ENCODE measurements around the gene PNKD.

The PNKD gene

GRCh38 chr2:218323526-218324472 lies 53.5 kb downstream of the PNKD start:
- DNase-seq (ENCODE audit: insufficient read length, low spot score): no peak
- TF ChIP-seq POU2F2 (IDR thresholded peaks at IDR 0.05; ENCODE audit: low read depth, low read length) (no peak), POLR2A (IDR thresholded peaks at IDR 0.05; ENCODE audit: low read depth, low read length) (no peak), POLR2AphosphoS5 (IDR thresholded peaks at IDR 0.05; ENCODE audit: low read depth, low read length) (no peak), PAX5 (IDR thresholded peaks at IDR 0.05; ENCODE audit: insufficient read depth, low read length, severe bottlenecking) (no peak), SPI1 (IDR thresholded peaks at IDR 0.05; ENCODE audit: low read depth, low read length) (no peak), TAF1 (IDR thresholded peaks at IDR 0.05; ENCODE audit: low read depth, low read length) (no peak)
- peak; percentile 28 for FAIRE-seq

- DNase-seq (ENCODE audit: insufficient read length, low spot score) (no peak), FAIRE-seq (no peak)
- no peak for TF ChIP-seq POLR2A (IDR thresholded peaks at IDR 0.05; ENCODE audit: low read depth, low read length)
These were observed 55.3 kb downstream of the PNKD start for GRCh38 chr2:218325566-218326160.

DNA sequence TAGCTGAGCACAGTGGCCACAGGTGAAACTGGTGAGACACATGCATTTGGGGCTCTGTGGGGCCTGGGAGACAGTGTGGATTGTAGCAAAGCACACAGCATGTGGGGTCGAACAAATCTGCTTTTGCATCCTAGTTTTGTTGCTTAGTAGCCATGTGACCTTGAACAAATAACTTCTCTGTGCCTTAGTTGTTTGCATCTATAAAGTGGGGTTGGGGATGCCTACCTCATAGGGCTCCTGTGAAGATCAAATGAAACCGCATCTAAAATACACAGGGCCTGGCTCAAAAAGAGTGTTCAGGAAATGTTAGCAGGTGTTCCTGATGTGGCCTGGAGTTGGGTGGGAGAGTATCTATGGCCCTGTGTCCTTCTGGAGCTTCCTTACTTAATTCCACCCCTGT lies 56.0 kb downstream of the PNKD start:
- FAIRE-seq (no peak), DNase-seq (ENCODE audit: insufficient read length, low spot score) (no peak)
- TF ChIP-seq TAF1 (IDR thresholded peaks at IDR 0.05; ENCODE audit: low read depth, low read length): no peak
- no peak for TF ChIP-seq POU2F2 (IDR thresholded peaks at IDR 0.05; ENCODE audit: low read depth, low read length)
- TF ChIP-seq POLR2A (IDR thresholded peaks at IDR 0.05; ENCODE audit: low read depth, low read length): no peak
- TF ChIP-seq SPI1 (IDR thresholded peaks at IDR 0.05; ENCODE audit: low read depth, low read length): no peak
- TF ChIP-seq PAX5 (IDR thresholded peaks at IDR 0.05; ENCODE audit: insufficient read depth, low read length, severe bottlenecking): no peak
- no peak for TF ChIP-seq POLR2AphosphoS5 (IDR thresholded peaks at IDR 0.05; ENCODE audit: low read depth, low read length)

DNA sequence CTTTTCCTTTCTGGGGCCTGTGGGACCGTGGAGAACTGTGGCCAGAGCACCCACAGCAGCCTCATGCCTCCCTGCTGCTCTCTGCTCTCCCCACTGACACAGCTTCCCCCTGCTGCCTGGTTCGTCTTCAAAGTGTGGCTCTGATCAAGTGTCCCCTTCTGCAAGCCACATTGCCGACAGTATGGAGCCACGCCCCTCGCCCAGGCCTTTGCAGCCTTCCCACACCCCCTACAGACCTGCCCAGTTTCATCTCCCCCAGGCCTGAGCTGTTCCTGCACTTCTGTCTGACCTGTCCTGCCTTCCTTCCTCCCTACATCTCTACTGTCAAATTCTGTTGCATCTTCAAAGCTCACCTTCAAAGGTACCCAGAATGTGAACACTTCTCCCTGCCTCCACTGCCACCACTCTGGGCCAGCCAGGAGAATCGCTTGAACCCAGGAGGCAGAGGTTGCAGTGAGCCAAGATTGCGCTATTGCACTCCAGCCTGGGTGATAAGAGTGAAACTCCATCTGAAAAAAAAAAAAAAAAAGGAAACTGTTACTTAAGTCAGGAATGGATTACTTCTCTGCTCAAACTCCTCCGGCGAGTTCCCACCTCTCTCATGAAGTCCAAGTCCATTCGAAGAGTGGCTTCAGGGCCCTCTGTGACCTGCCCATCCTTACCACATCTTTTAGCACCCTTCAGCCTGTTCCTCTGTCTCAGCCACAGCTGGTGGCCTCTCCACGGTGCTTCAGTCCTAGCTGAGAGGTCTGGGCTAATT lies 57.3 kb downstream of the PNKD start:
- FAIRE-seq (no peak), DNase-seq (ENCODE audit: insufficient read length, low spot score) (no peak)
- no peak for TF ChIP-seq PAX5 (IDR thresholded peaks at IDR 0.05; ENCODE audit: insufficient read depth, low read length, severe bottlenecking)
- no peak for TF ChIP-seq POU2F2 (IDR thresholded peaks at IDR 0.05; ENCODE audit: low read depth, low read length)
- TF ChIP-seq POLR2A (IDR thresholded peaks at IDR 0.05; ENCODE audit: low read depth, low read length): no peak
- TF ChIP-seq SPI1 (IDR thresholded peaks at IDR 0.05; ENCODE audit: low read depth, low read length): no peak
- no peak for TF ChIP-seq POLR2AphosphoS5 (IDR thresholded peaks at IDR 0.05; ENCODE audit: low read depth, low read length)
- no peak for TF ChIP-seq TAF1 (IDR thresholded peaks at IDR 0.05; ENCODE audit: low read depth, low read length)

DNA sequence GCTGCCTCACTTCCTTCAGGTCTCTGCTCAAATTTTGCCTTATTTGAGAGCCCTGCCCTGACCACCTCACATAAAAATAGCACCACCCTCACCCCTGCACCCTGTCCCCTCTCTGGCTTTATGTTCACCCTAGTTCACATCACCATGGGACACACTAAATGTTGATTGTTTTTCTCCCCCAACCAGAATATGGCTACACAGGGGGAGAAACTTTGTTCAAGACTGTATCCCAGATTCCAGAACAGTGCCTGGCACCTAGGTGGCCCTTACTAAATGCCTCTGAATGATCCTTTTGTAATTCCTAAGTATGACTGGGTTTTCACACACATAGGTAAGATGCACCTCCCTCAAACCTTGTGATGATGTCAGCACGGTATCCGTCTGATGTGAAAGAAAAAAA lies 58.0 kb downstream of the PNKD start:
- DNase-seq (ENCODE audit: insufficient read length, low spot score) (no peak), FAIRE-seq (no peak)
- TF ChIP-seq TAF1 (IDR thresholded peaks at IDR 0.05; ENCODE audit: low read depth, low read length) (no peak), POLR2AphosphoS5 (IDR thresholded peaks at IDR 0.05; ENCODE audit: low read depth, low read length) (no peak), POLR2A (IDR thresholded peaks at IDR 0.05; ENCODE audit: low read depth, low read length) (no peak)

- FAIRE-seq: no peak
- no peak for TF ChIP-seq POLR2A (IDR thresholded peaks at IDR 0.05; ENCODE audit: low read depth, low read length)
- no peak for TF ChIP-seq POU2F2 (IDR thresholded peaks at IDR 0.05; ENCODE audit: low read depth, low read length)
- TF ChIP-seq POLR2AphosphoS5 (IDR thresholded peaks at IDR 0.05; ENCODE audit: low read depth, low read length): no peak
- no peak for TF ChIP-seq PAX5 (IDR thresholded peaks at IDR 0.05; ENCODE audit: insufficient read depth, low read length, severe bottlenecking)
- no peak for TF ChIP-seq TAF1 (IDR thresholded peaks at IDR 0.05; ENCODE audit: low read depth, low read length)
- DNase-seq (ENCODE audit: insufficient read length, low spot score): no peak
These were observed 58.9 kb downstream of the PNKD start for GRCh38 chr2:218329027-218329825.

GRCh38 chr2:218329826-218330593 lies 59.7 kb downstream of the PNKD start:
- DNase-seq (ENCODE audit: insufficient read length, low spot score): no peak
- FAIRE-seq: peak; percentile 73

GRCh38 chr2:218331745-218332144 lies 61.4 kb downstream of the PNKD start:
- no peak for TF ChIP-seq POLR2AphosphoS5 (IDR thresholded peaks at IDR 0.05; ENCODE audit: low read depth, low read length)
- TF ChIP-seq TAF1 (IDR thresholded peaks at IDR 0.05; ENCODE audit: low read depth, low read length): no peak
- TF ChIP-seq POU2F2 (IDR thresholded peaks at IDR 0.05; ENCODE audit: low read depth, low read length): no peak
- no peak for TF ChIP-seq PAX5 (IDR thresholded peaks at IDR 0.05; ENCODE audit: insufficient read depth, low read length, severe bottlenecking)
- TF ChIP-seq POLR2A (IDR thresholded peaks at IDR 0.05; ENCODE audit: low read depth, low read length): no peak
- TF ChIP-seq SPI1 (IDR thresholded peaks at IDR 0.05; ENCODE audit: low read depth, low read length): no peak
- no peak for FAIRE-seq
- DNase-seq (ENCODE audit: insufficient read length, low spot score): no peak

More at GRCh38 chr2:218329826-218330593, 59.7 kb downstream of the PNKD start:
- TF ChIP-seq POLR2AphosphoS5 (IDR thresholded peaks at IDR 0.05; ENCODE audit: low read depth, low read length): no peak
- TF ChIP-seq SPI1 (IDR thresholded peaks at IDR 0.05; ENCODE audit: low read depth, low read length): no peak
- TF ChIP-seq TAF1 (IDR thresholded peaks at IDR 0.05; ENCODE audit: low read depth, low read length): peak; percentile 78
- TF ChIP-seq PAX5 (IDR thresholded peaks at IDR 0.05; ENCODE audit: insufficient read depth, low read length, severe bottlenecking): no peak
- no peak for TF ChIP-seq POU2F2 (IDR thresholded peaks at IDR 0.05; ENCODE audit: low read depth, low read length)
- peak; percentile 22; the same call in 1 of the 2 replicates for TF ChIP-seq POLR2A (IDR thresholded peaks at IDR 0.05; ENCODE audit: low read depth, low read length)

Data from GM12891 (cell line).